ENCODE data around the gene UGCG.
A peak's percentile ranks its signal among the peaks of the same experiment; 100 is the strongest.

- TF ChIP-seq CTCF (conservative IDR thresholded peaks at IDR 0.05 in 1 of 2, IDR thresholded peaks at IDR 0.05 in 1 of 2; ENCODE audit: low read depth in 1 of 2, low read length in 2 of 2), result peak in 1 of 2 donors; percentile 8
- no peak for TF ChIP-seq EZH2 (IDR thresholded peaks at IDR 0.05; ENCODE audit: low read length, missing control alignments)
Measured at GRCh38 chr9:111896942-111897600, 457 bp downstream of the UGCG start.

Measured in fibroblast of lung (primary cell).